NCI-H69 (cell line): ENCODE data around the gene CEBPG.
A peak's percentile ranks its signal among the peaks of the same experiment; 100 is the strongest.

Source experiments
- DNase-seq: peaks from one replicate; lab custom pipeline; 2025; lab: John Stamatoyannopoulos, UW

The CEBPG gene

GRCh38 chr19:33350538-33351309 is 22.8 kb upstream of the CEBPG start:
- no peak for DNase-seq

GRCh38 chr19:33355535-33355934 is 18.0 kb upstream of the CEBPG start:
- DNase-seq, result no peak

GRCh38 chr19:33357556-33357955 is 16.0 kb upstream of the CEBPG start:
- no peak for DNase-seq

GRCh38 chr19:33358408-33358807 is 15.1 kb upstream of the CEBPG start:
- no peak for DNase-seq

DNA sequence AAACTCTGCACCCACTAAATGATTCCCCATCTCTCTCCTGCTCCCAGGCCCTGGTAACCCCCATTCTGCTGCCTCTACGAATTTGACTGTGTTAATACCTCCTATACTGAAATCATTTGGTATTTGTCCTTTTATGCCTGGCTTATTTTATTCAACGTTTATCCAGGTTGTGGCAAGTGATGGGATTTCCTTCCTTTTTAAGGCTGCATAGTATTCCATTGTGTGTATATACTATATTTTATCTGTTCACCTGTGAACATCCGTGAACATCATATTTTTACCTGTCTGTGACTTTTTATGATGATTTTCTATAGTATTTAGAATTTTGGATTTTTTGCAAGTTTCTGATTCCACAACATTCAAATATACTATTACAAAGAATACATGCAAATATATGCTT is 13.9 kb upstream of the CEBPG start:
- no peak for DNase-seq

DNA sequence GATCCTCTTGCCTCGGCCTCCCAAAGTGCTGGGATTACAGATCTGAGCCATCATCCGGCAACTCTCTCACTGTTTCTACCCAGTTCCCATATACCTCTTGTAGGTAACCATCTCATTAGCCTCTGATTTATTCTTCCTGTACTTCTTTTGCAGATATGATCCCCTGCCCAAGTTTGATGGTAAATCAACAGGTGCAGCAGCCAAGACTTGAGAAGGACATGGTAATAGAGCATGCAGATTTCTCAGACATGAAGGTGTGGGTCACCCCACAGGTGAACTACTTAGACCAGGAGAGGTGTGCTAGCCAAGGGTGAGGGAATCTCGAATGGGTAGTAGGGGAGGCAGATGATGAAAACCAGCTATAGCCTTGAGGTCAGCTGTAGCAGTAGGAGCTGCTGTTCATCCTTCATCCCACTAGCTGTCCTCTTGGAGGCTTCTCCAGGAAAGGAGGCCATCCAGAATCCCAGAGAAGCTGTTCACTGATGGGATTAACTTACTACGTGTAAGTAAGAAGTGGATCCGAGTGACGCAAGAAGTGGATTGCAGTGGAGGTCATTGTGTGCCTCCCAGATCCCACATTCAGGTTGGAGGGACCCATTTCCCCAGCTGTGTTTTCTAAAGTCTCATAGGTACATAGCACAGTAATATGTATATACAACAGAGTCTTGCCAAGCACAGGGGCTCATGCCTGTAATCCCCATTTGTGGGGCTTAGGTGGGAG is 10.8 kb upstream of the CEBPG start:
- no peak for DNase-seq

- DNase-seq, result no peak
Observed at GRCh38 chr19:33363476-33363875, 10.0 kb upstream of the CEBPG start.

- no peak for DNase-seq
Observed at GRCh38 chr19:33365691-33366090, 7.8 kb upstream of the CEBPG start.

GRCh38 chr19:33366127-33366526 is 7.4 kb upstream of the CEBPG start:
- DNase-seq, result no peak

DNA sequence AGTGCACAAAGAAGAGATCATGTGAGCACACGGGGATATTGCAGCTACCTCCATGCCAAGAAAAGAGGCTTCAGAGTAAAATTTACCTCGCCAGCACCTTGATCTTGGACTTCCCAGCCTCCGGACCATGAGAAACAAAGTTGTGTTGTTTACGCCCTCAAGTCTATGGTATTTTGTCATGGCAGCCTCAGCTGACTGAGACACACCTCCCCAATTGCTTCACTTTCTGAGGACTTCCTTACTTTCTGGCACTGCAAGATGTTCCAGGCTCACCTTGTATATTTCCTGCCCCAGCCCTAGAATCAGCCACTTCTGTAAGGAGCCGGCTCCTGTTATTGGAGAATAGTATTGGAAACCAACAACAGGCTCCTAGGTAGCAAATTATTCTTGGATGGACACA is 6.6 kb upstream of the CEBPG start:
- DNase-seq, result no peak

DNA sequence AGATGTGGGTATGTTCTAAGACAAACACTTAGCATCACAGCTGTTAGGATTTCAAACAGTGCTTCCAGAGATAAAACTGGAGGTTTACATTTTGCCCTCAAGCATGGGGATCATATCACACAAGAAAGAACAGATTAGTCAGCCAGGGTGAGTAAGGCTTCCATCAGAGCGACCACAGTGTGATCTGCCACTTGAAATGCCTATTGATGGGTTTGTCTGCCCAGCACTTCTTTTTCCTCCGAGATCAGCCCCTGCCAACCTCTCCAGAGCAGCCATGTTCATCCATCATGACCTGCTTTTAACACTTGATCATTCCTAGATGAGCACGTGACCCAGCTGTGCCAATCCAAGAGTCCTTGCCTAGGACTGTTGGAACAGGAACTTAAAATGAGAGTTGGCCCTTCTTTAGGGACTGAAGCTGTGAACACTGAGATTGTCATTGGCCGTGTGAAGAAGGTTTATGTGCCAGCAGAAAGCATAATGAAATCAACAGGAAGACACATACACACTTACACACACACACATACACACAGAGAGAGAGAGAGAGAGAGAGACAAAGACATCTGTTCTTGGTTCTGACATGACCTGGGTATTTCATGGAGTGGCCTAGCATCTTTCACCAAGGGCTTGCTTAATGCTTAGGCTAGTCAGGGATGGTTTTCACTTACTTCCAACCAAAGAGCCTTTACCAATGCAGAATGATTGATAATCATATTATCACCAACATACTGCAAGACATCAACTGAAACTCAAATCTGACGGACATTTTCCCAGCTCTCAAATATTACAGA is 5.2 kb upstream of the CEBPG start:
- no peak for DNase-seq

DNA sequence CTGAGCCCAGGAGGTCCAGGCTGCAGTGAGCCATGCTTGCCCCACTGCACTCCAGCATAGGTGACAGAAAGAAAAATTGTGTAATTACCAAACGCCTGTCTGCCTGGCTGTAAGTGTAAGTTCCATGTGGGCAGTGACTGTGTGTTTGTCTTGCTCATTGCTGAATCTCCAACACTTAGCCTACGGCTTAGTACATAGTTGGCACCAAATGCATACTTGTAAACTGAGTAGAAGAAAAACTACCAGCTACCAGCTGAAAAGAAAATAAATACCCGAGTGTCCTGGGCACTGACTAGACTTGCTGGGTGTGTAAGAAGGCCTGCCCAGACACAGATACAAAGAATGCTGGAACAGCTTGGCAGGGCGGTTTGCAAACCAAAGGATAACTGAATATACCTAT is 2.7 kb upstream of the CEBPG start:
- DNase-seq, result no peak

GRCh38 chr19:33374236-33374714 is 766 bp downstream of the CEBPG start:
- peak; percentile 68 for DNase-seq

DNA sequence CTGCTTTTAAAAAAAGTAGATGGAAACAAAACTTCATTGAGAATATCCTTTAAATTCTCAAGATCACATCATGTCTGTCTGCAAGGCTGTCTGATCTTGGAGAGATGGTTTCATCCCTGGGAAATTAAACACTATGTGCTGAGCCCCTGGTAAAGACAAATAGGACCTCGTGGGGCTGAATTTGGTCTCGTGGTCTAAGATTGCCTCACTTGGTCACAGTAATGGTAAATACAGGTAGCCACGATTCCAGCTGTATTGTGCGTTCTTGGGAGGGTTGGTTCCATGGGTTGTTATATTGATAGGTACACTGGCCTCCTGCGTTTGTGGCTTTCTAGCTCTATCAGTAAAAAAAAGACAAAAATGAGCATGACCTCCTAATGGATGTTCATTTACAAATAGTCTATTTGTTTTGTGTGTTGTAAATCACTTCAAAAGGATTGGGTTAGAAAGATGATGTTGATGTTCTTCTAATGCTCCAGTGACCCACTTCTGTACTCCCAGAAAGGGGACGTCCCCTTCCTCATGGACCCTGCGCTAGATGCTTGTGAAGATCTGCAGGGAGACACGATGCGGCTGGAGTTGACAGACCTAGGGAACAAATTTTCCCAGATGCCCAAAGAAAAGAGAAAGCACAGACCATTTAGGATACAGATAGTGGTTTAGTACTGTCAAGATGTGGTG is 1.8 kb downstream of the CEBPG start:
- DNase-seq, result no peak

DNA sequence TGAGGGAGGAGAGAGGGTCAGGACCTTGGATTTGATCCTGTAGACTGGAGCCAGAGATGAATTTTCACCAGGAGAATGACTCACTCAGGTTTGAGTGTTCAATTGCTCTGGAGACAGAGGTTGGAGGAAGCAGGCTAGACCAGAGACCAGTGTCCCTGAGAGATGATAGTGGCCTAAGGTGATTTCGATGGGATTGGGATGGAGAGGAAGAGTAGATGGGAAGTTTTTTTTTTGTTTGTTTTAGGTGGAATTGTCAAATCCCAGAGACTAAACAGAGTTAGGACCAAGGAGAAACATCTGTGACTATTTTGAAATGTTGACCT is 2.3 kb downstream of the CEBPG start:
- peak; percentile 14 for DNase-seq

DNA sequence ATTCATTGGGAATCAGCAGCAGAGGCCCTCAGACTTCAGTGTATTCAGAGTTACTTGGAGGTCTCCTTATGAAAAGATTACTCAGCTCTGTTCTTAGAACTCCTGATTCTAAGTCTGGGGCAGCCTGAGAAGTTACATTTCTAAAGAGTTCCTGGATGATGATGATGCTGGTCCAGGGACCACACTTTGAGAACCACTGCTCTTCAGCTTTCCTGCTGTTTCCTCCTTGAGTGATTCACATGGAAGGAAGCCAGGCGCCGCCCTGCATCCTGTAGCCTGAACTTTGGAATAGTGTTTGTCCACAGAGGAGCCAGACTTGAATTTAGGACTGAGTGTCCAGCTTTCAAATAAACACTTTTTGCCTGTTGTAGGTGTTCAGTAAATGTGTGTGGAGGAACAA is 2.9 kb downstream of the CEBPG start:
- DNase-seq, result no peak

DNA sequence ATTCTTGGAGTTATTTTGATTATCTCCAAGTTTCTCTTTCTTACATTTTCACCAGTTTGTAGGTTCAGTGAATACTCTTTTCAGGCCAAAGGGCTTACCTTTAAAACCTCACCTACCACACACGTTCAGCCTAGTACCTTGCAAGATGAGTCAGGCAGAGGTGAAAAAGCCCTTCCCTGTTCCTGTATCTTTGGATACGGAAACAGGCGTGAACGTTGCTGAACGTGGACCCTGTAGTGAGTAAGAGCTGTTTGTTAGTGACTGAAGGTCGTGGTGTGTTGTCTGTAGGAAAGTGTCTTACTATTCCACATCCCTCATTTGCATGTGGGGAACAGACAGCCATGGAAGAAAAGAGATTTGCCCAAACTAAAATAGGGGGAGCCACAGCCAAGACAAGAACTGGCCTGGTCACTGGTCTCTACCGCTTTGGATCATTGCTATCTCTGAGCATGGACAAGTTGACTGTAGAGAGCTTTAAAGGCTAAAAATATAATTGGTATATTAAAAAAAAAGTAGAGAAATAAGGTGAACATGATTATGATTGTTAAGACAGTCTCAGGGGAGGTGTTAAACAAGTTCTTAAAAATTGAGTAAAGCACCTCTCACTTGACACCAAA is 3.5 kb downstream of the CEBPG start:
- DNase-seq, result no peak

DNA sequence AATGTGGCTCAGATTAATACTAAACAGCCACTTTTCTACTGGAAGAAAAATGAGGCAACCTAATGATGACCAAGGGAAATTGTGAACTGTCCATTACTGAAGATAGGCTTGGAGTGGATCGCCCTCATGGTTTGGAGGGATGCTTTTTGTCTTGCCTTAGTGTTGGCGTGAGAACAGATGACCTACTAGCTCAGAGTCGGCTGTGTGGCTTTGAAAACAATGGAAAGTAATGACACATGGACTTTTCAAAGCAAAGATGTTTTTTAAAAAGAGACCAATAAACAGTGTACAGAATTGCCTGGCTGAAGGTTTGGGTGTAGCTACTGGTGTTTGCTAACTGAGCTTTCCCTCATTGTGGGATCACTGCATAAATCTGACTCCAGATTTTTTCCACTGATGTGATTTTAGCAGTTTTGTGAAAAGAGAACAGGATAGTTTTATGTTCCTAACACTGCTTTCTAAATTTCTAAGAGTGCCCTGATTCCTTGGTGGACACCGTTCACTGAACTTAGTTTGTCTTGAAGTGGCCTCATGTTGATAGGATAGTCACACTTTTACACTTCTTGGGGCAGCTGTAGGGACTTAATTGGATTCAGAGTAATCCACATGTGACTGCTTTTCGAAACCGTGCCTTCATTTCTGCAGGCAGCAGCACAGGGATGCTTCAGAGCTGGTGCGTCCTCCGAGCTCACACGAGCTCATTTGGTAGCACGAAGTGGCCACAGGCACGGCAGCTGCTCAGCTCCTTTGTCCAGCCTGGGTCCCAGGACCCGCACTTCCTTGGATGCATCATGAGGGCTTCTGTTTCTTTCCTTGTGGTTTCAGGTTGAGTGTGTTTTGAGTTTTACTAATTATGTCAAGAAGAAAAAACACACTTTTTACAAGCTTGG is 4.3 kb downstream of the CEBPG start:
- DNase-seq, result no peak

DNA sequence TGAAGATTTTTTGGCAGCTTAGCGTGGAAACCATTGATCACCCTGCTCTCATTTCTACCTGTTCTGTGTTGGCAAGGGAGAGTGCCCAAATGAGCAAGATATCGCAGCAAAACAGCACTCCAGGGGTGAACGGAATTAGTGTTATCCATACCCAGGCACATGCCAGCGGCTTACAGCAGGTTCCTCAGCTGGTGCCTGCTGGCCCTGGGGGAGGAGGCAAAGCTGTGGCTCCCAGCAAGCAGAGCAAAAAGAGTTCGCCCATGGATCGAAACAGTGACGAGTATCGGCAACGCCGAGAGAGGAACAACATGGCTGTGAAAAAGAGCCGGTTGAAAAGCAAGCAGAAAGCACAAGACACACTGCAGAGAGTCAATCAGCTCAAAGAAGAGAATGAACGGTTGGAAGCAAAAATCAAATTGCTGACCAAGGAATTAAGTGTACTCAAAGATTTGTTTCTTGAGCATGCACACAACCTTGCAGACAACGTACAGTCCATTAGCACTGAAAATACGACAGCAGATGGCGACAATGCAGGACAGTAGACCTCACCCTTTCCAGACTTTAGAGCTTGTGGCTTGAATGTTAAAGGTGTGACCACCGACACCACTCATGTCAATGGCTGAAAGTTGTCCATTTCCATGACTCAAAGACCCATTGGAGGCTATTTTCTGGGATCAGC is 5.8 kb downstream of the CEBPG start:
- DNase-seq, result no peak

DNA sequence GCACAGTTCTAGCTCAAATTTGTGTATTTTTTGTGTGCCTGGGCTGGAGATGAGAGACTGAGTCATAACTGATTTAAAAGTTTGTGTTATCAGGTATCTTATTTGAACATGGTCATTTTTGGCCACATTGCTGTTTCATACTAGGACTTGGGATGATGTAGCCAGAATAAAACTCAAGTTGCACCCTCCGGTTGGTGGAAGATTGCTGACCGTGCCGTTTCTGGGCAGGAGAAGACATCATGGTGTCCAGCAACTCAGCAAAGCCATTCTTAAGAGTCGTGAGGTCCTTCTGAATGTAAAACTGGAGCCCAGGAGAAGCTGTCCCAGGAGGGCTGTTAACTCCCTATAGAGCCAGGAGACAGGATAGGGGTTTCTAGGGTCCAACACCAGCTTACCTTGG is 7.6 kb downstream of the CEBPG start:
- no peak for DNase-seq
